Measurements from ENCODE around the gene AMMECR1L. TPM values are rescaled to one million over a fixed set of nuclear protein-coding genes. Genes with fewer than 3 reads are reported as not detected.

Gene AMMECR1L
- total and polyA plus RNA-seq, 12 donors, result 7.2 to 18.3 (median 12.5) TPM

- H3K4me3 ChIP-seq, result no peak overlapping the region
- H3K4me1 ChIP-seq (replicated peaks in 1 of 2), result peaks cover 8 to 35% of the 10 kb centered on the region in 2 donors
- intact Hi-C loops (cut with DNase I), result no loop called here
- H3K9me3 ChIP-seq (replicated peaks in 1 of 3), result no peaks in the 10 kb centered on the region
- DNase-seq, result peak; percentile 25 to 69 (median 43)
- H3K36me3 ChIP-seq (replicated peaks in 1 of 2), result peaks cover 0 to 17% of the 10 kb centered on the region in 2 donors
- no peak overlapping the region for H3K27ac ChIP-seq
- H3K27me3 ChIP-seq, result no peaks in the 10 kb centered on the region
- WGBS, 4 donors, result 16 to 20% (median 18%) methylated on average over 8 of the region's 8 CpGs
- no peak for TF ChIP-seq CTCF (IDR thresholded peaks at IDR 0.05)
- TF ChIP-seq POLR2A (IDR thresholded peaks at IDR 0.05), result no peak
These were observed 26.1 kb downstream of the AMMECR1L start for GRCh38 chr2:127859712-127860085.

- Histone ChIP-seq H3K36me3 (replicated peaks in 1 of 2) (peaks cover 0 to under 1% of the 10 kb centered on the region in 2 donors), H3K9me3 (replicated peaks in 1 of 3) (no peaks in the 10 kb centered on the region), H3K4me1 (replicated peaks in 1 of 2) (peaks cover 8 to 43% of the 10 kb centered on the region in 2 donors), H3K27ac (peak overlapping the region; percentile 47 to 89 (median 67)), H3K27me3 (no peaks in the 10 kb centered on the region), H3K4me3 (peak overlapping the region; percentile 18 to 96 (median 78))
- intact Hi-C loops (cut with DNase I), result no loop called here
- no peak for TF ChIP-seq CTCF (IDR thresholded peaks at IDR 0.05)
- TF ChIP-seq POLR2A (IDR thresholded peaks at IDR 0.05), result no peak
- no peak for DNase-seq
- WGBS, 4 donors, result 3 to 5% (median 4%) methylated on average over 18 of the region's 18 CpGs
These were observed 28.4 kb downstream of the AMMECR1L start for GRCh38 chr2:127857265-127857808.

- no peak overlapping the region for H3K27ac ChIP-seq
- H3K27me3 ChIP-seq, result no peaks in the 10 kb centered on the region
- H3K9me3 ChIP-seq (replicated peaks in 1 of 3), result no peaks in the 10 kb centered on the region
- peaks cover 8 to 36% of the 10 kb centered on the region in 2 donors for H3K4me1 ChIP-seq (replicated peaks in 1 of 2)
- intact Hi-C loops (cut with DNase I), result no loop called here
- H3K36me3 ChIP-seq (replicated peaks in 1 of 2), result peaks cover 0 to 34% of the 10 kb centered on the region in 2 donors
- H3K4me3 ChIP-seq, result no peak overlapping the region
- WGBS, 4 donors, result 83 to 90% (median 85%) methylated on average over 4 of the region's 4 CpGs
- no peak for DNase-seq
- TF ChIP-seq CTCF (IDR thresholded peaks at IDR 0.05) (no peak), POLR2A (IDR thresholded peaks at IDR 0.05) (no peak)
These were observed 32.1 kb downstream of the AMMECR1L start for GRCh38 chr2:127853671-127854070.

GRCh38 chr2:127852388-127852787, 33.4 kb downstream of the AMMECR1L start:
- H3K36me3 ChIP-seq (replicated peaks in 1 of 2), result peaks cover 0 to 47% of the 10 kb centered on the region in 2 donors
- H3K27ac ChIP-seq, result no peak overlapping the region
- intact Hi-C loops (cut with DNase I), result no loop called here
- no peaks in the 10 kb centered on the region for H3K27me3 ChIP-seq
- WGBS, 4 donors, result 82 to 89% (median 84%) methylated on average over 8 of the region's 8 CpGs
- no peak for TF ChIP-seq POLR2A (IDR thresholded peaks at IDR 0.05)
- no peak for TF ChIP-seq CTCF (IDR thresholded peaks at IDR 0.05)
- H3K4me1 ChIP-seq (replicated peaks in 1 of 2), result peaks cover 8 to 35% of the 10 kb centered on the region in 2 donors
- no peak overlapping the region for H3K4me3 ChIP-seq
- DNase-seq, result no peak
- no peaks in the 10 kb centered on the region for H3K9me3 ChIP-seq (replicated peaks in 1 of 3)
